NCI-H524 (cell line): ENCODE data around the gene TFAP2A.

ENCODE experiments used
- DNase-seq, 2 experiments: peaks; one replicate each; lab custom pipeline; 2025; lab: John Stamatoyannopoulos, UW

Gene TFAP2A

GRCh38 chr6:10412461-10413261 lies 2.2 kb downstream of the TFAP2A start:
- peak in 1 of 2 experiments; percentile 56 for DNase-seq

- peak; percentile 22 to 56 for DNase-seq
Measured at GRCh38 chr6:10411971-10412460, 2.9 kb downstream of the TFAP2A start.

GRCh38 chr6:10411131-10411970 lies 3.5 kb downstream of the TFAP2A start:
- peak in 1 of 2 experiments; percentile 39 for DNase-seq

GRCh38 chr6:10410207-10411050 lies 4.4 kb downstream of the TFAP2A start:
- DNase-seq = no peak

- DNase-seq = peak in 1 of 2 experiments; percentile 28
Measured at GRCh38 chr6:10409731-10410206, 5.1 kb downstream of the TFAP2A start.

GRCh38 chr6:10409233-10409721 lies 5.6 kb downstream of the TFAP2A start:
- no peak for DNase-seq

GRCh38 chr6:10408457-10408856 lies 6.4 kb downstream of the TFAP2A start:
- DNase-seq = no peak

GRCh38 chr6:10407674-10408054 lies 7.2 kb downstream of the TFAP2A start:
- no peak for DNase-seq

- no peak for DNase-seq
Measured at GRCh38 chr6:10407018-10407673, 7.7 kb downstream of the TFAP2A start.

GRCh38 chr6:10406556-10406955 lies 8.3 kb downstream of the TFAP2A start:
- DNase-seq = no peak

GRCh38 chr6:10405513-10405900 lies 9.4 kb downstream of the TFAP2A start:
- no peak for DNase-seq

GRCh38 chr6:10404799-10405512 lies 9.9 kb downstream of the TFAP2A start:
- DNase-seq = no peak

- DNase-seq = peak; percentile 90 to 98
Measured at GRCh38 chr6:10404107-10404798, 10.6 kb downstream of the TFAP2A start.

- no peak for DNase-seq
Measured at GRCh38 chr6:10403385-10404106, 11.3 kb downstream of the TFAP2A start.

- no peak for DNase-seq
Measured at GRCh38 chr6:10402648-10403311, 12.1 kb downstream of the TFAP2A start.

- DNase-seq = no peak
Measured at GRCh38 chr6:10401632-10402223, 13.1 kb downstream of the TFAP2A start.

- no peak for DNase-seq
Measured at GRCh38 chr6:10401004-10401536, 13.8 kb downstream of the TFAP2A start.

- DNase-seq = no peak
Measured at GRCh38 chr6:10400330-10400729, 14.5 kb downstream of the TFAP2A start.
